NCI-H2171 treated with DMSO at 0.1 percent for 48 hours (cell line): Measurements from ENCODE around the gene SHCBP1.
"Not testable (repeated sequence)": the region's sequence is repeated elsewhere in the genome, so short reads cannot be mapped to it uniquely, and the experiment has no call there.

ENCODE experiments used
- DNase-seq: peaks from one replicate; lab custom pipeline; 2025; lab: John Stamatoyannopoulos, UW

The SHCBP1 gene, protein sequence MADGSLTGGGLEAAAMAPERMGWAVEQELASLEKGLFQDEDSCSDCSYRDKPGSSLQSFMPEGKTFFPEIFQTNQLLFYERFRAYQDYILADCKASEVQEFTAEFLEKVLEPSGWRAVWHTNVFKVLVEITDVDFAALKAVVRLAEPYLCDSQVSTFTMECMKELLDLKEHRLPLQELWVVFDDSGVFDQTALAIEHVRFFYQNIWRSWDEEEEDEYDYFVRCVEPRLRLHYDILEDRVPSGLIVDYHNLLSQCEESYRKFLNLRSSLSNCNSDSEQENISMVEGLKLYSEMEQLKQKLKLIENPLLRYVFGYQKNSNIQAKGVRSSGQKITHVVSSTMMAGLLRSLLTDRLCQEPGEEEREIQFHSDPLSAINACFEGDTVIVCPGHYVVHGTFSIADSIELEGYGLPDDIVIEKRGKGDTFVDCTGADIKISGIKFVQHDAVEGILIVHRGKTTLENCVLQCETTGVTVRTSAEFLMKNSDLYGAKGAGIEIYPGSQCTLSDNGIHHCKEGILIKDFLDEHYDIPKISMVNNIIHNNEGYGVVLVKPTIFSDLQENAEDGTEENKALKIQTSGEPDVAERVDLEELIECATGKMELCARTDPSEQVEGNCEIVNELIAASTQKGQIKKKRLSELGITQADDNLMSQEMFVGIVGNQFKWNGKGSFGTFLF

DNA sequence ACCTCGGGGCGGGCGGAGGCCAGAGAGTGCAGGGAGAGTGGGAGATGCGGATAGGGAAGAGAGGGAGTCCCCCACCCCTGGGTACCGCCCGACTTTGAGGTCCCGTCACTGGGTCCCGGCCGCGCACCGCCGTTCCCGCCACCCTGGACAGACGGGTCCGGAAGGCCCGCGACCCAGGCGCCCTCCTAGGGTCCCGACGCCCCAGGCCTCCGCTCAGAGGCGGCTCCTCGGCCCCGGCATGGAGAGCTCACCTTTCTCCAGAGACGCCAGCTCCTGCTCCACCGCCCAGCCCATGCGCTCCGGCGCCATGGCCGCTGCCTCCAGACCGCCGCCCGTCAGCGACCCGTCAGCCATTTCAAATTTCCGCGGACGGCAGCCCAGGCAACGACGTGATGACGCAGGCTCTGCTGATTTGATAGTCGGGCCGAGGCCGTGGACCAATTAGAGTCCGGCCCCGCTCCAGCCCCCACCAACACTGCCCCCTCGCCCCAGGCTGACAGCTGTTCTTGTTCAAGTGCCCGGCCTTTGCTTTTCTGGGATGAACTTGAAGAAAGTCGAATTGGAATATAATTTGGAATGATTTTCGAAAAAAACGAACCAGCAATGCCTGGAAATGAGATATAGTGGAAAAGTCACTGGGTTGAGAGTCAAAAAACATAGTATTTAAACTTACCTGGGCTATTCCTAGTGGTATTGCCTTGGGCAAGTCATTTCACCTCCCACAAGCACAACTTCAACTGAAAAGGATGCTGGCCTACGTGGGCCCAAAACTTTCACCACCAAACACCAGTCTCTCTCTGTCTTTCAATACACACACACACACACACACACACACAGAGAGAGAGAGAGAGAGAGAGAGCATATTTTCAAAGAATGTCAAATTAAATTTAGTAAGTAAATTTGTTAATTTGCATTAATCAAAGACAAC is at the start of gene SHCBP1:
TSS of gene SHCBP1 (minus strand) at position 374 of the 928 bp plus-strand sequence. CDS start at position 354, 20 bp downstream.
- DNase-seq: peak; percentile 88

DNA sequence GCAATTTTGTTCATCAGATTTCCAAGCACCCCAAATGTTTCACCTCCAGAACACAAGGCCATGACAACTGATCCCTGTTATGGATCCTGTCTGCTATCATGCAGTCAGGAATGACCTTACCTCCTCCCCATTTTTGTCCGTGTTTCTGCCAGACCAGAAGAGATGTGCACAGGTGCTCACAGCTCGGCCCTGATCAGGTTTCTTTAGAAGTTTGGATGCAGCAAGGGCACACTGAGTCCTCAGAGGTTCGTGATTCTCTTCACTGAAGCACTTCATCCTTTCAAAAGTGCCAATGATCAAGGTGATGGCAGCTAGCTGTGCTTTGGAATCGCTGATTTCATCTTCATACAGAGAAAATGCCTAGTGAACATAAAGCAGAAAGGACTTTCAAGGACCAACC is 40.9 kb upstream of the SHCBP1 start:
- no peak for DNase-seq

DNA sequence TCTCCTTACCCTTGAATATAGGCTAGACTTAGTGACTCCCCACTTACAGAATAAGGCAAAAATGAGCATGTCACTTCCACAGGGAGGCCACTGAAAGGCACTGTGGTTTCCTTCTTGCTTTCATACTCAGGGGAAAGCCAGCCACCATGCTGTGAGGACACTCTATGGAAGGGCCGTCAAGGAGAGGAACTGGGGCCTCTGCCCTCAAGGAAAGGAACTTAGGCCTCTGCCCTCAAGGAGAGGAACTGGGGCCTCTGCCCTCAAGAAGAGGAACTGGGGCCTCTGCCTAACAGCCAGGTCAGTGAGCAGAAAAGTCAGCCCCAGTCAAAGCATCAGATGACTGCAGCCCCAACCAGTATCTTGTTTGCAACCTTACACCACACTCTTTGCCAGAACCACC is 37.7 kb upstream of the SHCBP1 start:
- no peak for DNase-seq

DNA sequence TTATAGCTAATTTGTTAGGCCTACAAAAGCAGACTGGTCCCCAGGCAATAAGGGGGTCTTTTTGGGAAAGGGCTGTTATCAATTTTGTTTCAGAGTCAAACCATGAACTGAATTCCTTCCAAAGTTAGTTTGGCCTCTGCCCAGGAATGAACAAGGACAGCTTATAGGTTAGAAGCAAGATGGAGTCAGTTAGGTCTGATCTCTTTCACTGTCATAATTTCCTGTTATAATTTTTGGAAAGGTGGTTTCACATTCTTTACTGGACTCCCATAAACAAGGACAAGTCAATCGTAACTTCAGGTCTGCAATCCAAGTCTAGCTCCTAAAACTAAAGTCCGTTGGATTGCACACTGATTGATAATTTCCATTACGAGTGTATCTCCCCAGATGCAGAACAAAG is 30.1 kb upstream of the SHCBP1 start:
- no peak for DNase-seq

DNA sequence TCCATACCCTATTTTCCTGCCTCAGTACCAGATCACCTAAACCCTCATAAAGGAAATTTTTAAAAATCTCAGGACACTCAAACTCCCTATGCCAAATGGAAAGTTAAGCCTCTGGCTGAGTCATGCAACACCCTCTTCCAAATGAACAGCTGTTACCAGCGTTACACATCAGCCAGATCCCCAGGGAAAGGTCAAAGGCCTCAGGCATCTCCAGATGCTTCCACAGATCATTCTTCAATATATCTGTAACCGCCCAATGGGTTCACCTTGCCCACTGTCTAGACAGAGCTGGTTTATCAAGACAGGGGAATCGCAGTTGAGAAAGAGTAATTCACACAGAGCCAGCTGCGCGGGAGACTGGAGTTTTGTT is 29.1 kb upstream of the SHCBP1 start:
- peak; percentile 13 for DNase-seq

DNA sequence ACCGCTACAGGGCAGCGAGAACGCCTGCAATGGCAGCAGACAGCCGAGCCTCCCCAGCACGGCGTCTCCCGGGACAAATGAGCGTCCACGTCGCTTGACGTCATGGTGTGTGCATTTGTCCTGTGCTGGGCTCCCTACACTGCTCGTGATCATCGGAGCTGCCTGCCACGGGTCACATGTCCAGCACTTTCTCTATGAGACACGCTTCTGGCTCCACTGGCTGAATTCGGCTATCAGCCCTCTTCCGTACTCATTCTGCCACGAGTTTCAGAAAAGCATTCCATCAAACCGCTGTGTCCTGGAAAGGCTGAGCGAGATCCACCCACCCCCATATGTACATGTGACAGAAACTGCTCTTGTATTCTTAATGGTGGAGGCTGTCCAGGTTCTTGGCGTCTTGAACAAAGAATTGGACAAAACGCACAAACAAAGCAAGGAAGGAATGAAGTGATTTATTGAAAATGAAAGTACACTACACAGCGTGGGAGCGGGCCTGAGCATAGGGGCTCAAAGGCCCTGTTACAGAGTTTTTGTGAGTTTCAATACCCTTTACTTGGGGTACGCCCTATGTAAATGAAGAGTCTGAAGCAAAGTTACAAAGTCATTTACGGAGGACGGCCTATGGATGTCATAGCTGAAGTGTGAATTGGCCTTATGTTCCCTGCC is 28.5 kb upstream of the SHCBP1 start:
- no peak for DNase-seq

DNA sequence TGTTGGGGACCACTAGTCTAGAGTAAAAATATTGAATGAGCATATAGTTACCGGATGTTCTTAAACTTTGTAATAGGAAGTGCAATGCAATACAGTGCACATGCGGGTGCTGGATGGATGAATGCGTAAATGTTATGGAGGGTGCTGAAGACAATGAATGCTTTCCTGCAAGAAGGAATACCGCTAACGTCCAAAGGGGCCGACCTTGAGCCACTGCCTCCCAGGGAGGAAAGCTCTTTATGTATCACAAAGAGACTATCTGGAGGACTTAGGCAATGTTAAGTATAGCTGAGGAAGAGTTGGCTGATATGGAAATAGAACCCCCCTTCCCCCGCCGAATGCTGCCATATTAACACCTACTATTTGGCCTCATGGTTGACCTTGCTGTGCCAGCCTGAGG is 27.5 kb upstream of the SHCBP1 start:
- no peak for DNase-seq

DNA sequence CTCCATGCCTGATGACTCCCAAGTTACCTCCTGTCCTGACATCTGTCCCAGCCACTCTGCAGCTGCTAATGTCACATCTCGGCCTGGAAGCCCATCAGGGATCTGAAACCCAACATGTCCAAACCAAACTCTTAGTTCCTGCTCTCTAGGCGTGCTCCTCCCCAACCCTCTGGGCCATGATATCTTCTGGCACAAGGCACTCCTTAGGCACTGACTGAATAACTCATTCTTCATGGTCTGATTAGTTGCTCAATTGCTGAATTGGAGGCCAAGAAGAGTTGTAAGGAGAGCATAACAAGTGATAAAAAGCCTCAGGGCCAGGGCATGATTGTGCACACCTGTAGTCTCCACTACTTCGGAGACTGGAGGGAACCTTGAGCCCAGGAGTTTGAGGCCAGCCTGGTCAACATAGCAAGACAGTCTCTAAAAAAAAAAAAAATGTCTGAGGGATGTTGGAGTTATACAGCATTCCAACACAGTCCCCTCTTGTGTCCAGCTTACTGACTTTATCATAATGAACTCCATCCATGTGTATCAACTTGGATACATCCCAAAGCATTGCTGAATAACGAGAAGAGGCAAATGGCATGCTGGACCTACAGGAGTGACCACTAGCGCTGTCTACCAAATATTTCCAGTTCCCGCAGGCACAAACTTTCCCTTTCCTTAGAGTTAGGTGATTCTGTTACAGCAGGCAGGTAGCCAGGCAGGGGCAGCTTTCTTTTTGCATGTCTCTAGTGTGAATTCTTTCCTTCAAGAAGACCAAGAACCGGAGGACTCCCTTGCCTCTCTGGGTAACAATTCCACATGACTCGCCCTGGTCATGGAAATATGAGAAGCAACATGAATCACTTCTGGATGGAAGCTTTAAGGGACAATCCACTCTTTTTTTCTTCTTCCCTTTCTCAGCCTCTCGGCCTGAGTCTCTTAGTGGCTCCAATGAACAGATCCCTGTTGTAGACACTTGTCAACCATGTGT is 18.1 kb upstream of the SHCBP1 start:
- DNase-seq: no peak

DNA sequence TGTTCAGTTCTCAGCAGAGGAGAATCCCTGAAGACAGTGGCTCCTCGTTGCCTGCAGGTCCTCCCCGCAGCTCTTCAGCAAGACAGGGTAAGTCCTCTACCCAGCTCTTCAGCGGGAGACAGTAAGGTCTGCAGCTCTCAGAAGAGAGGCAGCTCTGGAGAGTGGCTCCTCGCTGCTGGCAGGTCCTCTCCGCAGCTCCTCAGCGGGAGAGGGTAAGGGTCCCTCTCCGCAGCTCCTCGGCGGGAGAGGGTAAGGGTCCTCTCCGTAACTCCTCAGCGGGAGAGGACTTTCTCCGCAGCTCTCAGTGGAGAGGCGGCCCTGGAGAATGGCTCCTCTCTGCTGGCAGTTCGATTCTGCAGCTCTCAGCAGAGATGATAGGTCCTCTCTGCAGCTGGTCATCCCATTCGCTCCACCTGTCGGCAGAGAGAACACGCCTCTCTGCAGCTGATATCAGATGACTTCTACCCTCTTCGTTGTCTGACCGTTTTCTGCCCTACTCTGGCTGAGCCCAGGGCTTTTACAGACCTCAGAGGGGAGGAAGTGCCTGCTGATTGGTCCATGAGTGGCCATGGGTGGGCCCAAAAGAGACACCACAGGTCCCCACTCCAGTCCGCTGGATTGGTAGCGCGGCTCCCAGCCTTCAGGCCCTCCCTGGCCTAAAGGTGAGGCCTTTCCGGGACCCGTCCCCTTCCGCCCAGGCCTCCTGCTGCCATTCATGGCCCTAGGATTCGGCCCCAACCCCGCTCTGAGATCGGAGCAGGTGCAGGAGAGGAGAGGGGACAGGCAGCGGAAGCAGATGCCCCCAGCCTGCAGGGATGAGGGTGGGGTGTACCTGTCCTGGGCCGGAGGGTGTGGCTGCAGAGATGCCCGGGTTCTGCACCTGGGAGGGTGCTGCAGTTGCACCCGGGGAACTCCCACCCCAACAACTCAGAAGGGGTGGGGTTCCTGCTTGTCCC is 11.9 kb upstream of the SHCBP1 start:
- DNase-seq: no peak

DNA sequence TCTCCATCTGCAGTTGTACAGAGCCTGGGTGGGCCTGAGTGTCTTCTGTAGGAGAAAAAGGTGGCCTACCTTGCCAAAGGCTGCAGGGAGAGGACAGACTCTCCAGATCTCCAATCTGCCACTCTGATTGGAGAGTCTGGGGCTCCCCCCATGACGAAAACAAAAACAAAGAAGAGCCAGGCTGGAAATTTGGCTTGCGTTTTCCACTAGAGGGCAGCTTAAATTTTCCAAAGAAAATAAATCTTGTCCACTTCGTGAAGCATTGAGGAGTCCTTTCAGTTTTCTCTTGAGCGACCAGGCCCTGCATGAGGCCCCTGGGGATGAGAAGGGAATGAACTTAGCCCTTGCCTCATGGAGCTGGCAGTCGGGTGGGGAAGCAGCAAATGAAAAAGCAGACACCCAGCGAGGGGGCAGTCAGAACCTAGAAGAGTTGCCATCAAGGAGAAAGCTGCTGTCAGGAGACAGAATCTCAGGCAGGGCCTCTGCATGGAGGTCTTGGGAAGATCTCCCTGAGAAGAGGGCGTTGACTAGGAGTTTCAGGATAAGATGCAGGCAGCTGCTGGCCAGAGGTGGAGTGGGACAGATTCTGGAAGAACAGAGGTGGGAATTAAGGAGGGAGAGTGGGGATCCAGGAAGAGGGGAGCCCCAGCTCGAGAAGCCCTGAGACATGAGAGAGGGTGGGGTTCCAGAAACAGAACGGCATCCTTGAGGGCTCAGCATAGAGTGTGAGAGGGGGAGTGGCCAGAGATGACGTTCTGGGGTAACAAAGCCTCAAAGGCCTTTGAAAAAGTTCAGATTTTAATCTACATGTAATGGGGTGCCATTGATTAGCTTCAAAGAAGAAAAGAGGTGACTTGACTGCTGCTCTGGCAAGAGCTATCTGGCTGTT is 8.4 kb upstream of the SHCBP1 start:
- DNase-seq: peak; percentile 19

DNA sequence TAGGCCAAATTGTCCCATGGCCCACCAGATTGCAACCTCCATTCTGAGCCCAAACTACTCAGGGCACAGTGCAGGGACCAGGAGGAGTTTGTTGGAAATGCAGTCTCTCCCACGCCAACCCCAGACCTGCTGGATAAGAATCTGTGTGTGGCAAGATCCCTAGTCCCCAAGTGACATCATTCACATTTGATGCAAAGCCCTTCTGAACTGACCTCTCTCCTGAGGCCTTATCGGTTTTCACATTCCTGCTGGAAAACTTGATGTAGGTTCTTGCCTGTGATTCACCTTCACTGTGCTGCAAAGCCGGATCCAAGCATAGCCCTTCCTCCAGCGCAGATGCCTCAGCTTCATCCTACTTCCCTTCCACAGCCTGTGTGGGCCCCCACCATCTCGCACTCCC is 6.6 kb upstream of the SHCBP1 start:
- no peak for DNase-seq

DNA sequence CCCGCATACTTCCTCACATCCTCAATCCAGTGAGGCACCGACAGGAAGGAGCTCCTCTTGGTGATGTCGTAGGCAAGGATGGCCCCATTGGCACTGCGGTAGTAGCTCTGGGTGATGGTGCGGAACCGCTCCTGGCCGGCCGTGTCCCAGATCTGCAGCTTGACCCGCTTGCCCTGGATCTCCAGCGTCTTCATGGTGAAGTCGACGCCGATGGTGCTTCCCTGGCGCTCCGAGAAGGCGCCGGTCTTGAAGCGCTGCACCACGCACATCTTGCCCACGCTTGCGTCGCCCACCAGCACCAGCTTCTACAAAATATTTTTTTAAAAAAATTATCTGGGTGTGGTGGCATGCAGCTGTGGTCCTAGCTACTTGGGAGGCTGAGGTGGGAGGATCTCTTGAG is 5.5 kb upstream of the SHCBP1 start:
- DNase-seq: not testable (repeated sequence)

DNA sequence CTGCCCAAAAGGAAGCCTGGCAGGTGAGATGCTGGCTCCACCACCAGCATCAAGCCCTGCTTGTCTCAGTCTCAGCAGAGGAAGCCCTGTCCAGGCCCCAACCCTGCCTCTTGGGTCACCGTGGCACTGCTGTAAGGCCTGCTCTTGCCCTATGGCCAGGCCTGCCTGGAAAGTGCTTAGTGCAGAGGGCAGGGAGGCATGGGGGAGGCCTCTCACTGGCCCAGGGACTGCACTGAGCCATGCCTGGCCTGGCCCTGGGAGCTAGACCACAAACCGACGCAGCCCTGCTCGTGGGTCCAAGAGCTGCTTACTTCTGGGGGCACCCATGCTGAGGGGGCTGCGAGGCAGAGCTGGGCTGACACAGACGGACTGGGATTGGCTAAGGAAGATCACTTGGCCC is 3.7 kb upstream of the SHCBP1 start:
- DNase-seq: not testable (repeated sequence)

DNA sequence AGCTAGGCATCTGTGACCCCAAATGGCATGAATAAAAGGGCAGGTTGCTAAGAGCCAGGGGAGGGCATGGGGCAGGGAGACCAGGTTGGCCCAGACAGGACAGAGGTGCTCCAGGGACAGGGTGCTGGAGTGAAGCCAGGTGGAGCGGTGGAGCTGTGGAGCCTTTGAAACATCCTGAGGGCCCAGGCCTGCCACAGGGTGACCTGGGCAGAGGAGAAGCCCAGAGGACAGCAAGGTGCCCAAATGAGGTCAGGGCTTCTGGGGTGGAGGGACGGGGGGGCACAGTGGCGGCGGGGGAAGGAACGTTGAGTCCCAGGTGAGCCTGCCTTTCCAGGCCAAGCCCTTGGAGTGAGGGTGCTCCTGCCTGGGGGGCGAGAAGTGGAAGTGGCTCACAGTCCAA is 2.5 kb upstream of the SHCBP1 start:
- DNase-seq: not testable (repeated sequence)

DNA sequence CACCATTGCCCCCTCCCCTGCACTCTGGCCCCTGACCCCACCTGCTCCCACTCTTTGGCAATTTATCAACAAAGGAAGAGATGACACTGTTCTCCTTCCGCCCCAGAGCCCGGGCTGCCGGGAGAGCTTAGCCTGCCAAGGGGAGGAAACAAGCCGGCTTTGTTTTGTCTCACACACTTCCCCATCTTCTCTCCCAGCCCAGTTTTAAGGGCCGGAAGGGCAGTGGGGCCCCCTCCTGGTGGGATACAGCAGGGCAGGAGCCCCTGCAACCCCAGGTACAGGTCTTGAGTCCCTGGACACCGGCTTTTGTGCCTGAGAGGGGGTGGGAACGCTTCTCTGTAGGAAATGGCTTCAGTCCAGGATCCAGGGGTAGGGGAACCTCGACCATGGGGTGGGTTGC is 2.1 kb upstream of the SHCBP1 start:
- DNase-seq: not testable (repeated sequence)

DNA sequence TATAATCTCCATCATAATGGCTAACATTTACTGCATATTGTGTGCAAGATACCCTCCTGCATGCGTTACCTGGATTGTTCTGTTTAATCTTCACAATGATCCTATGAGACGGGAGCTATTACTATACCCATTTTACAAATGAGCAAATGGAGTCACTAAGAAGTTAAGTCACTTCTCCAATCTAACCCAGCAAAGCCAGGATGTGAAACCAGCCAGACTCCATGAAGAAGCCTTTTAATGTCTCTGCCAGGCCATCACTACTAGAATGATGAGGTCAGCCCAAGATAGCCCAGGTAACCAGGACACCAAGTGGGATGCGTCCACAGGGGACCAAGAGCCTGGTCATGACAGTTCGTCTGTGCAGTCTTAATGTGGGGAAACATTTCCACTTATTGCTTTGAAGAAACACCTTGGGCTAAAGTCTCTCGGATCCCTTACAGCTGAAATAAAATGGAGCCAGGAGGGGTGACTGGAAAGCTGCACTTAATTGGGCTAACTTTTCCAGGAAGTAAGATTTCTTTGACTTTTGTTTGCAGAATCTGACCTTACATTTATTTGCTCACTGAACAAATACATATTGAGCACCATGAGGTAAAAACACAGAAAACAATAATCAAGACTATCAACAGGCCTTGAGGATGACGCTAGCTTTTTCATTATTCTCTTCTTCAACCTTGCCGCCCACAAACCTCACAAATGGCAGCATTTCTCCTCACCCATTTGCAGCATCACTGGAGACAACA is 926 bp upstream of the SHCBP1 start:
- DNase-seq: no peak

DNA sequence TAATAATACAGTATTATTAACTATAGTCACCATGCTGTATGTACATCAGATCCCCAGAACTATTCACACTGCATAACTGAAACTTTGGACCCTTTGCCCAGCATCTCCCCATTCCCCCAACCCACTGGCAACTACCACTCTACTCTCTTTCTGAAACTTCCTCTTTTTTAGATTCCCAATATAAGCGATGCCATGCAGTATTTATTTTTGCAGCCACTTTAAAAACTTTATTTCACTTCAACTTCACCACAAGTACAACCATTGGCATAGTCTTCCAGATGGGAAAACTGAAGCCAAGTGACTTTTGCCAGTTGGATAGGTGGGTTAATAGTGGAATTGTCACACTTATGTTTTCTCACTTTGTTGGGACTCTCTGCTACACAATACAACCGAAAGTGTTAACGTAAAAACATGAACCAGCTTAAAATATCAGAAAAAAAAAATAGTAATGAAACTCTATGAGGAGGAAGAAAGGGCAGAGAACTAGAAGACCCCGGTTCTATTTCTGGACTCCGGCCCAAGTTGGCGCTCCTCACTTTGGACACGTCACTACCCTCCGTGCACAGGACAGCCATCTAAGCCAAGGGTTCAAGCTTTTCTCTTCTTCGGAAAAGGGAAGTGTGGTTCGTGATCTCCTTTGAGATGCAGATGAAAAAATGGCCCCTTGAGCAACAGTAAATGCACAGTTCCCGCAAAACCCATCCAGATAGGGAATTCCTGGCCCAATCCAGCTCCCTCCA is 743 bp downstream of the SHCBP1 start:
- no peak for DNase-seq
